Esophagus muscularis mucosa (tissue), 3 donors: ENCODE results near the gene CYS1.

Experiments
- CTCF ChIP-seq, 3 experiments: fragments of 200-600 bp in 2 of 3; fragments of 450-650 bp in 1 of 3; sonication (generic) in 2 of 3; IDR thresholded peaks; one replicate each; pipeline ENCODE4 v1.5.1; 2017 to 2019; ENCODE audit warnings: antibody characterized with exemption in 3 of 3, mild to moderate bottlenecking in 2 of 3, moderate library complexity in 1 of 3
- POLR2AphosphoS5 ChIP-seq, 2 donors: sonication (generic); formaldehyde crosslinking; IDR thresholded peaks; one replicate each; pipeline ENCODE4 v1.6.1; 2017; ENCODE audit warnings: antibody characterized with exemption in 2 of 2

- TF ChIP-seq CTCF (IDR thresholded peaks at IDR 0.05) (no peak), POLR2AphosphoS5 (IDR thresholded peaks at IDR 0.05) (no peak)
Observed at GRCh38 chr2:10076988-10077527, 3.2 kb downstream of the CYS1 start.
